ENCODE measurements around the gene TAT.
"Not testable (repeated sequence)": the region's sequence is repeated elsewhere in the genome, so short reads cannot be mapped to it uniquely, and the experiment has no call there.

The TAT gene

GRCh38 chr16:71594000-71594646, 17.2 kb upstream of the TAT start:
- Mint-ChIP-seq H3K9me3 (peaks cover 6% of the 10 kb centered on the region), H3K4me1 (no peaks in the 10 kb centered on the region), H3K36me3 (ENCODE audit: low read depth) (no peaks in the 10 kb centered on the region), H3K27me3 (ENCODE audit: low read depth, poor library complexity) (peaks cover 30% of the 10 kb centered on the region), H3K27ac (no peak overlapping the region), H3K4me3 (no peak overlapping the region)
- TF ChIP-seq, protein P1, sequence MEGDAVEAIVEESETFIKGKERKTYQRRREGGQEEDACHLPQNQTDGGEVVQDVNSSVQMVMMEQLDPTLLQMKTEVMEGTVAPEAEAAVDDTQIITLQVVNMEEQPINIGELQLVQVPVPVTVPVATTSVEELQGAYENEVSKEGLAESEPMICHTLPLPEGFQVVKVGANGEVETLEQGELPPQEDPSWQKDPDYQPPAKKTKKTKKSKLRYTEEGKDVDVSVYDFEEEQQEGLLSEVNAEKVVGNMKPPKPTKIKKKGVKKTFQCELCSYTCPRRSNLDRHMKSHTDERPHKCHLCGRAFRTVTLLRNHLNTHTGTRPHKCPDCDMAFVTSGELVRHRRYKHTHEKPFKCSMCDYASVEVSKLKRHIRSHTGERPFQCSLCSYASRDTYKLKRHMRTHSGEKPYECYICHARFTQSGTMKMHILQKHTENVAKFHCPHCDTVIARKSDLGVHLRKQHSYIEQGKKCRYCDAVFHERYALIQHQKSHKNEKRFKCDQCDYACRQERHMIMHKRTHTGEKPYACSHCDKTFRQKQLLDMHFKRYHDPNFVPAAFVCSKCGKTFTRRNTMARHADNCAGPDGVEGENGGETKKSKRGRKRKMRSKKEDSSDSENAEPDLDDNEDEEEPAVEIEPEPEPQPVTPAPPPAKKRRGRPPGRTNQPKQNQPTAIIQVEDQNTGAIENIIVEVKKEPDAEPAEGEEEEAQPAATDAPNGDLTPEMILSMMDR (IDR thresholded peaks at IDR 0.05) = no peak
- no peak for DNase-seq

DNA sequence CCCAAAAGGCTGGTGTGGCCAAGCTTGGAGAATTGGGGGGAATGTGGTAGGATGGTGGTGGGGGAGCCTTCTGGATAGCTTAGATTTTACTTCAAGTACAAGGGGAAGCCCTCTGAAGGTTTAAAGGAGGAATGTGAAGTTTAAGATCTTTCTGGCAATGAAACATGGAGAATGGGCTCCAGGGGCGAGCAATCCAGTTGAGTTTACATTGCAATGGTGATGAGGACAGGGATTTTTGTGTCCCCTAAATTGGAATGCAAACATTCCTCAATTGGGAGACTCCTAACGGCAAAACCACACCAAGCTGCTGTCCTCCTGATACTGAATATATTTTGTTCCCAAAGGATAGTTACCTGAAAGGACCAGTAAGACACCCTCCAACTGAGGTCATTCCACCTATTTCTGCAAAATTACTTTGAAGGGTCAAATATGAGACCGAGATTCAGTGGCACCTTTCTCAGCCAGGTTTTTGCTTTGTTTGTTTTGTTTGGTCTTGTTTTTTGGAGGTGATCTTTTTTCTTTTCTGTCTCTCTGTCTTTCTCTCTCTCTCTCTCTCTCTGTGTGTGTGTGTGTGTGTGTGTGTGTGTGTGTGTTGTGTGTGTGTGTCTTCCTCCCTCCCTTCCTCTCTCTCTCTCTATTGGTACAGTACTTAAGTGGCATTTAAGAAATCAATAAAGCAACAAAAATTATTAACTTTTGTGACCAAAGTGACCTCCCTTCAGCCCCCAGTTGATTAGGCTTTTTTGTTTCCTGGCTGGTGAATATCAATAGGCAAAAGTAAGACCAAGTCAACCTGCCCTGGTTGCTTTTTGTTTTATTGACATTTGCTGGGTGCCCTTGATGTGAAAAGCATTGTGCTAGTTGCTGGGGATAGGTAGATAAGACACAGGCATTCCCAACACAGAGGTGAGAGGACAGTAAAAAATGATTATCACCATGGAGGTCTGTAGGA, 16.4 kb upstream of the TAT start:
- H3K27ac Mint-ChIP-seq = no peak overlapping the region
- H3K4me3 Mint-ChIP-seq = no peak overlapping the region
- no peaks in the 10 kb centered on the region for H3K4me1 Mint-ChIP-seq
- H3K36me3 Mint-ChIP-seq (ENCODE audit: low read depth) = no peaks in the 10 kb centered on the region
- TF ChIP-seq, protein P1 (IDR thresholded peaks at IDR 0.05) = no peak
- peaks cover 27% of the 10 kb centered on the region for H3K27me3 Mint-ChIP-seq (ENCODE audit: low read depth, poor library complexity)
- peaks cover 10% of the 10 kb centered on the region for H3K9me3 Mint-ChIP-seq
- no peak for DNase-seq

DNA sequence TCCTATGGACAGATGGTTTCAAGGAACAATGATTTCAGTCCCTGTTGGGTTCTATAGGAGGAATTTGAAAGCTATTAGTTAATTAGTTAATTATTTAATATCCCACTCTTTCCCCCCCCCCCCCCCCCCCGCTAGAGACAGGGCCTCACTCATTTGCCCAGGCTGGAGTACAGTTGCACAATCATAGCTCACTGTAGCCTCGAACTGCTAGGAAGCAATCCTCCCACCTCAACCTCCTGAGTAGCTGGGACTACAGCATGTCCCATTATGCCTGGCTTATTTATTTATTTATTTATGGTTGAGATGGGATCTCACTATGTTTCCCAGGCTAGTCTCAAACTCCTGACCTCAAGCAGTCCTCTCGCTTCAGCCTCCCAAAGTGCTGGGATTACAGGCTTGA, 15.0 kb upstream of the TAT start:
- TF ChIP-seq, protein P1 (IDR thresholded peaks at IDR 0.05) = no peak
- DNase-seq = no peak
- peaks cover 27% of the 10 kb centered on the region for H3K27me3 Mint-ChIP-seq (ENCODE audit: low read depth, poor library complexity)
- H3K9me3 Mint-ChIP-seq = peaks cover 17% of the 10 kb centered on the region
- no peak overlapping the region for H3K4me3 Mint-ChIP-seq
- H3K36me3 Mint-ChIP-seq (ENCODE audit: low read depth) = no peaks in the 10 kb centered on the region
- H3K27ac Mint-ChIP-seq = no peak overlapping the region
- H3K4me1 Mint-ChIP-seq = no peaks in the 10 kb centered on the region

- no peaks in the 10 kb centered on the region for H3K36me3 Mint-ChIP-seq (ENCODE audit: low read depth)
- TF ChIP-seq, protein P1 (IDR thresholded peaks at IDR 0.05) = no peak
- H3K4me1 Mint-ChIP-seq = no peaks in the 10 kb centered on the region
- H3K27me3 Mint-ChIP-seq (ENCODE audit: low read depth, poor library complexity) = peaks cover 37% of the 10 kb centered on the region
- DNase-seq = no peak
- peaks cover 17% of the 10 kb centered on the region for H3K9me3 Mint-ChIP-seq
- H3K27ac Mint-ChIP-seq = no peak overlapping the region
- no peak overlapping the region for H3K4me3 Mint-ChIP-seq
Measured at GRCh38 chr16:71590584-71590983, 13.7 kb upstream of the TAT start.

- not testable (repeated sequence) for H3K36me3 Mint-ChIP-seq (ENCODE audit: low read depth); DNase-seq; H3K4me3 Mint-ChIP-seq; H3K4me1 Mint-ChIP-seq; H3K27ac Mint-ChIP-seq
- H3K9me3 Mint-ChIP-seq = peaks cover 17% of the 10 kb centered on the region
- peaks cover 39% of the 10 kb centered on the region for H3K27me3 Mint-ChIP-seq (ENCODE audit: low read depth, poor library complexity)
Measured at GRCh38 chr16:71590071-71590470, 13.2 kb upstream of the TAT start.

DNA sequence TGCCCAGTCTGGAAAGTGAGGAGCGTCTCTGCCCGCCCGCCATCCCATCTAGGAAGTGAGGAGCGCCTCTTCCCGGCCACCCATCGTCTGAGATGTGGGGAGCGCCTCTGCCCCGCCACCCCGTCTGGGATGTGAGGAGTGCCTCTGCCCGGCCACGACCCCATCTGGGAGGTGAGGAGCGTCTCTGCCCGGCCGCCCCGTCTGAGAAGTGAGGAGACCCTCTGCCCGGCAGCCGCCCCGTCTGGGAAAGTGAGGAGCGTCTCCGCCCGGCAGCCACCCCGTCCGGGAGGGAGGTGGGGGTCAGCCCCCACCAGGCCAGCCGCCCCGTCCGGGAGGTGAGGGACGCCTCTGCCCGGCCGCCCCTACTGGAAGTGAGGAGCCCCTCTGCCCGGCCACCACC, 12.4 kb upstream of the TAT start:
- H3K27ac Mint-ChIP-seq; H3K4me1 Mint-ChIP-seq; DNase-seq; H3K36me3 Mint-ChIP-seq (ENCODE audit: low read depth); H3K4me3 Mint-ChIP-seq: not testable (repeated sequence)
- Mint-ChIP-seq H3K9me3 (peaks cover 17% of the 10 kb centered on the region), H3K27me3 (ENCODE audit: low read depth, poor library complexity) (peaks cover 47% of the 10 kb centered on the region)
